GM18858 (cell line): ENCODE measurements around the gene TMEM60.
A peak's percentile ranks its signal among the peaks of the same experiment; 100 is the strongest.
"Not testable (repeated sequence)": the region's sequence is repeated elsewhere in the genome, so short reads cannot be mapped to it uniquely, and the experiment has no call there.

Experiments used
- ATAC-seq: cut with Tn5 transposase; IDR thresholded peaks from one replicate; pipeline ENCODE4 v1.9.1; 2021; ENCODE audit not compliant: unreplicated experiment

Gene TMEM60

GRCh38 chr7:77812290-77812685 lies 14.1 kb upstream of the TMEM60 start:
- ATAC-seq, result no peak

- ATAC-seq, result no peak
Measured at GRCh38 chr7:77811516-77812289, 13.5 kb upstream of the TMEM60 start.

- ATAC-seq, result no peak
Measured at GRCh38 chr7:77808517-77808916, 10.3 kb upstream of the TMEM60 start.

GRCh38 chr7:77806425-77806824 lies 8.2 kb upstream of the TMEM60 start:
- no peak for ATAC-seq

- ATAC-seq, result no peak
Measured at GRCh38 chr7:77802557-77803405, 4.5 kb upstream of the TMEM60 start.

- ATAC-seq, result no peak
Measured at GRCh38 chr7:77800730-77801129, 2.5 kb upstream of the TMEM60 start.

GRCh38 chr7:77800158-77800557 lies 1.9 kb upstream of the TMEM60 start:
- ATAC-seq, result peak; percentile 32

- ATAC-seq, result no peak
Measured at GRCh38 chr7:77799078-77799964, 1.1 kb upstream of the TMEM60 start.

- ATAC-seq, result peak; percentile 7
Measured at GRCh38 chr7:77797734-77798393, 370 bp downstream of the TMEM60 start.

GRCh38 chr7:77796960-77797359 lies 1.3 kb downstream of the TMEM60 start:
- no peak for ATAC-seq

GRCh38 chr7:77796109-77796508 lies 2.1 kb downstream of the TMEM60 start:
- no peak for ATAC-seq

- no peak for ATAC-seq
Measured at GRCh38 chr7:77794000-77794399, 4.2 kb downstream of the TMEM60 start.

GRCh38 chr7:77791956-77792355 lies 6.3 kb downstream of the TMEM60 start:
- ATAC-seq, result no peak

GRCh38 chr7:77791336-77791735 lies 6.9 kb downstream of the TMEM60 start:
- no peak for ATAC-seq

- no peak for ATAC-seq
Measured at GRCh38 chr7:77788327-77788902, 9.8 kb downstream of the TMEM60 start.

- ATAC-seq, result no peak
Measured at GRCh38 chr7:77786741-77787140, 11.5 kb downstream of the TMEM60 start.

- no peak for ATAC-seq
Measured at GRCh38 chr7:77786018-77786417, 12.2 kb downstream of the TMEM60 start.

GRCh38 chr7:77784426-77784825 lies 13.8 kb downstream of the TMEM60 start:
- ATAC-seq, result not testable (repeated sequence)

- ATAC-seq, result no peak
Measured at GRCh38 chr7:77783545-77783944, 14.7 kb downstream of the TMEM60 start.

- no peak for ATAC-seq
Measured at GRCh38 chr7:77783111-77783510, 15.1 kb downstream of the TMEM60 start.
